SH-SY5Y (cell line): Measurements from ENCODE around the gene UNC13B.

Experiments used
- GATA2 ChIP-seq: IDR thresholded peaks from 2 replicates; pipeline ENCODE4 v1.6.1; 2011; ENCODE audit warnings: mild to moderate bottlenecking, low read depth, low read length
- GATA3 ChIP-seq: IDR thresholded peaks from 2 replicates; pipeline ENCODE4 v1.6.1; 2011; ENCODE audit warnings: low read depth, mild to moderate bottlenecking, low read length, moderate library complexity

GRCh38 chr9:35267710-35268109 is 105.9 kb downstream of the UNC13B start:
- no peak for TF ChIP-seq GATA2
- no peak for TF ChIP-seq GATA3
